ENCODE measurements around the gene PCCA. TPM values are rescaled to one million over a fixed set of nuclear protein-coding genes. Genes with fewer than 3 reads are reported as not detected.

Gene PCCA
- total and polyA plus RNA-seq, 4 donors = 17.7 to 37.4 (median 22.6) TPM

DNA sequence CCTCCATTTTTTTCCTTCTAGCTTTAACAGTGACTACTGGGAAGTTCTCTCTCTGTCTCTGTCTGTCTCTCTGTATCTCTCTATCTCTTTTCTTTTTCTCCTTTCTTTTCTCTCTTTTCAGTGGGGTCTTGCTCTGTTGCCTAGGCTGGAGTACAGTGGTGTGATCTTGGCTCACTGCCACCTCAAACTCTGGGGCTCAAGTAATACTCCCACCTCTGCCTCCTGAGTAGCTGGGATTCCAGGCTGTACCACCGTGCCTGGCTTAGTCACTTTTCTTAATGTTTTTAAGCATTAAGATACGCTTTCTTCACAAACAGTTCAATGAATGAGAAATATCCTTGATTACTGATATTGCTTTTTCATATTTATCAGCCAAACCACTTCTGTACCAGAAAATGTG lies 13.1 kb downstream of the PCCA start:
- Histone ChIP-seq H3K9me3 (ENCODE audit: control insufficient read depth, low read length) (no peaks in the 10 kb centered on the region), H3K27me3 (ENCODE audit: control insufficient read depth in 1 of 2, insufficient read depth in 2 of 2, low read length in 1 of 2) (no peaks in the 10 kb centered on the region), H3K36me3 (ENCODE audit: control insufficient read depth in 1 of 2, insufficient read depth in 2 of 2, low read length in 1 of 2) (no peaks in the 10 kb centered on the region), H3K4me1 (ENCODE audit: control insufficient read depth in 1 of 2, insufficient read depth in 2 of 2, low read length in 2 of 2) (peaks cover 3% of the 10 kb centered on the region in 2 donors), H3K4me3 (ENCODE audit: low read length in 2 of 2) (no peak overlapping the region), H3K27ac (ENCODE audit: low read depth in 1 of 2, low read length in 2 of 2) (no peak overlapping the region)
- intact Hi-C loops (cut with DNase I) = no loop called here
- no peak for DNase-seq
- no peak for ATAC-seq (ENCODE audit: low FRiP score)
- 82 to 85% methylated on average over 2 of the region's 2 CpGs for WGBS, 2 donors

DNA sequence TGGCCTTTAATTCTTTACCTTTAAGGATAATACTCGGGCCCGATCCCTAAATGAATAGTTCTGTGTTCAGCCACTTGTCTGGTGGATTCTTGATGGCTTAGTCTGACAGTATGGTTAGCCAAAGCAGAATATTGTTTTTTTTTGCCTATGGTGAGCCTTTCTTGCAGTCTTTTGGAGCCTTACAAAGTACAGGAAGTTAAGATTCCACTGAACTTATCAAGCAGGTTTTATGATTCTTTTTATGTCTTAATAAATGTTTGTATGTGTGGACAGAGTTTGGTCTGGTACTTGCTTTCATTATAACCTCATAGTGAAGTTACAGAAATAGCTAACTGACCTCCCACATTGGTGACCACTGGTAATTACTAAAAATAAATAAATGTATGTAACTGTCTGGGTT lies 17.1 kb downstream of the PCCA start:
- Histone ChIP-seq H3K27me3 (ENCODE audit: control insufficient read depth in 1 of 2, insufficient read depth in 2 of 2, low read length in 1 of 2) (no peaks in the 10 kb centered on the region), H3K9me3 (ENCODE audit: control insufficient read depth, low read length) (no peaks in the 10 kb centered on the region), H3K36me3 (ENCODE audit: control insufficient read depth in 1 of 2, insufficient read depth in 2 of 2, low read length in 1 of 2) (no peaks in the 10 kb centered on the region), H3K4me1 (ENCODE audit: control insufficient read depth in 1 of 2, insufficient read depth in 2 of 2, low read length in 2 of 2) (no peaks in the 10 kb centered on the region), H3K27ac (ENCODE audit: low read depth in 1 of 2, low read length in 2 of 2) (no peak overlapping the region), H3K4me3 (ENCODE audit: low read length in 2 of 2) (no peak overlapping the region)
- ATAC-seq (ENCODE audit: low FRiP score) (no peak), DNase-seq (no peak)
- intact Hi-C loops (cut with DNase I) = no loop called here
- WGBS, 2 donors = 87 to 91% methylated on average over 2 of the region's 2 CpGs

DNA sequence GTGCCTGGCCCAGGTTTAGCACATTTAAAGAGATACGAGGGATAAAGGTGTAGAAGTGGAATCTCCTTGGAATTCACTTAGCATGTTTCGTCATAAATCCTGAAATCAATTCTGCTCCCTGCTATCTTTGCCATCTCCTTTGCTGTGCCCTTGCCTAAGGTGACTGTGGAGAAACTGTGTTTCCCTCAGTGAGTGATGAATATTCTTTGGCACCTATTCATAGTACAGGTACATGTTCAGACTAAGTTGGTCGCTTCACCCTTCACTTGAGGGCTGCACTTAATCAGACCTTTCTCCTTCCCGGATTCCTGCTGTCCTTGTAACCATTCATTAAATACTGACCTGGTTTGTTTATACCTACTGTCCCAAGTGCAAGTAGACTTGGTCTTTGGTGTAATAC lies 17.8 kb downstream of the PCCA start:
- Histone ChIP-seq H3K36me3 (ENCODE audit: control insufficient read depth in 1 of 2, insufficient read depth in 2 of 2, low read length in 1 of 2) (no peaks in the 10 kb centered on the region), H3K4me3 (ENCODE audit: low read length in 2 of 2) (no peak overlapping the region), H3K9me3 (ENCODE audit: control insufficient read depth, low read length) (no peaks in the 10 kb centered on the region), H3K27ac (ENCODE audit: low read depth in 1 of 2, low read length in 2 of 2) (no peak overlapping the region), H3K27me3 (ENCODE audit: control insufficient read depth in 1 of 2, insufficient read depth in 2 of 2, low read length in 1 of 2) (no peaks in the 10 kb centered on the region), H3K4me1 (ENCODE audit: control insufficient read depth in 1 of 2, insufficient read depth in 2 of 2, low read length in 2 of 2) (no peaks in the 10 kb centered on the region)
- DNase-seq = no peak
- WGBS, 2 donors = 95 to 96% methylated on average over 4 of the region's 4 CpGs
- no peak for ATAC-seq (ENCODE audit: low FRiP score)
- intact Hi-C loops (cut with DNase I) = no loop called here

DNA sequence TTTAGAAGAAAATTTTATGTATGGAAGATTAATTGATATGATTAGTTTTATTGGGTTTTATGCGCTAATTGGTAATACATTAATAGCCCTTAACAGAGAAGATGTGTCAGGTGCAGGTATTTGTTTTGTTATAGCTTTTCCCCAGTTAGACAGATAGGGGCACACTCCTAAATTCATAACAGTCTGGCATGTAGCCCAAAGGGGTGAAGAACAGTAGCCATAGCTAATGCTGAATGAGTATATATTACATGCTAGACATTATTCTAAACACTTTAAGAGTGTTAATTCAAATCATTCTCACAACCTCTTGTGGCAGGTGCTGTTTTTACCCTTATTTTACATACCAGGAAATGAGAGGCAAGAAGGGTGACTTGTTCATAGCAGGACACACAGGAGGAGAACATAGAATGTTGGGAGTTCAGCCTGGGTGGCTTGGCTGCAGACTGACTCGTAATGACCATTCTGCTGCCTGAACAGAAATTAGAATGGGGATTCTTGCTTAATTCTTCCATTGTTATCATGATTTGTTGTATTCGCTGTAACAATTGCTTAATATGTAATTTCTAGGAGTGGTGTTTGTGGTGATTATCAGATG lies 20.1 kb downstream of the PCCA start:
- WGBS, 2 donors = 89 to 93% methylated on average over 3 of the region's 3 CpGs
- Histone ChIP-seq H3K27me3 (ENCODE audit: control insufficient read depth in 1 of 2, insufficient read depth in 2 of 2, low read length in 1 of 2) (no peaks in the 10 kb centered on the region), H3K36me3 (ENCODE audit: control insufficient read depth in 1 of 2, insufficient read depth in 2 of 2, low read length in 1 of 2) (peaks cover 0 to 1% of the 10 kb centered on the region in 2 donors), H3K4me1 (ENCODE audit: control insufficient read depth in 1 of 2, insufficient read depth in 2 of 2, low read length in 2 of 2) (no peaks in the 10 kb centered on the region), H3K9me3 (ENCODE audit: control insufficient read depth, low read length) (no peaks in the 10 kb centered on the region), H3K27ac (ENCODE audit: low read depth in 1 of 2, low read length in 2 of 2) (no peak overlapping the region), H3K4me3 (ENCODE audit: low read length in 2 of 2) (no peak overlapping the region)
- intact Hi-C loops (cut with DNase I) = no loop called here
- no peak for ATAC-seq (ENCODE audit: low FRiP score)
- no peak for DNase-seq

DNA sequence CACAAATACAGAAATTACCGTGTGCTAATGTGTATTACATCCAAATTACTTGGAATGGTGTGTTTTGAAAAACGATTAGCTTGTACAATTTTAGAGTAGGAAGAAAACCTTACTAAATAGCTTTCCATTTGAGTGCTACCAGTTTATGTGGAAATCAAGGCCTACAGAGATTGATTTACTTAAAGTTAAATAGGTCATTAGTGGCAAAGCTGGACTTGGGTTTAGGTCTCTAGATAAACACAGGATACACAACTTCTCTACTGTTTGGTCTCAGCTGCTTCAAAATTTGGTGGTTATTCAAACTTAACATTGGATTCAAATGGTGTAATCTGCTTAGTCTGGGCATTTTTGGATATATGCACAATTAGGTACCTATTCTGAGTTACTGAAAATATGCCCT lies 21.4 kb downstream of the PCCA start:
- Histone ChIP-seq H3K4me3 (ENCODE audit: low read length in 2 of 2) (no peak overlapping the region), H3K27me3 (ENCODE audit: control insufficient read depth in 1 of 2, insufficient read depth in 2 of 2, low read length in 1 of 2) (no peaks in the 10 kb centered on the region), H3K27ac (ENCODE audit: low read depth in 1 of 2, low read length in 2 of 2) (no peak overlapping the region), H3K4me1 (ENCODE audit: control insufficient read depth in 1 of 2, insufficient read depth in 2 of 2, low read length in 2 of 2) (no peaks in the 10 kb centered on the region), H3K36me3 (ENCODE audit: control insufficient read depth in 1 of 2, insufficient read depth in 2 of 2, low read length in 1 of 2) (peaks cover 0 to 1% of the 10 kb centered on the region in 2 donors), H3K9me3 (ENCODE audit: control insufficient read depth, low read length) (no peaks in the 10 kb centered on the region)
- DNase-seq = no peak
- intact Hi-C loops (cut with DNase I) = no loop called here
- ATAC-seq (ENCODE audit: low FRiP score) = no peak
- 91 to 97% methylated on average over 2 of the region's 2 CpGs for WGBS, 2 donors

GRCh38 chr13:100112186-100112838 lies 23.4 kb downstream of the PCCA start:
- no peak for ATAC-seq (ENCODE audit: low FRiP score)
- H3K4me1 ChIP-seq (ENCODE audit: control insufficient read depth in 1 of 2, insufficient read depth in 2 of 2, low read length in 2 of 2) = no peaks in the 10 kb centered on the region
- H3K4me3 ChIP-seq (ENCODE audit: low read length in 2 of 2) = no peak overlapping the region
- no peaks in the 10 kb centered on the region for H3K27me3 ChIP-seq (ENCODE audit: control insufficient read depth in 1 of 2, insufficient read depth in 2 of 2, low read length in 1 of 2)
- no peaks in the 10 kb centered on the region for H3K9me3 ChIP-seq (ENCODE audit: control insufficient read depth, low read length)
- 78 to 86% methylated on average over 7 of the region's 7 CpGs for WGBS, 2 donors
- H3K27ac ChIP-seq (ENCODE audit: low read depth in 1 of 2, low read length in 2 of 2) = no peak overlapping the region
- peaks cover 0 to 1% of the 10 kb centered on the region in 2 donors for H3K36me3 ChIP-seq (ENCODE audit: control insufficient read depth in 1 of 2, insufficient read depth in 2 of 2, low read length in 1 of 2)
- DNase-seq = no peak
- intact Hi-C loops (cut with DNase I) = no loop called here

DNA sequence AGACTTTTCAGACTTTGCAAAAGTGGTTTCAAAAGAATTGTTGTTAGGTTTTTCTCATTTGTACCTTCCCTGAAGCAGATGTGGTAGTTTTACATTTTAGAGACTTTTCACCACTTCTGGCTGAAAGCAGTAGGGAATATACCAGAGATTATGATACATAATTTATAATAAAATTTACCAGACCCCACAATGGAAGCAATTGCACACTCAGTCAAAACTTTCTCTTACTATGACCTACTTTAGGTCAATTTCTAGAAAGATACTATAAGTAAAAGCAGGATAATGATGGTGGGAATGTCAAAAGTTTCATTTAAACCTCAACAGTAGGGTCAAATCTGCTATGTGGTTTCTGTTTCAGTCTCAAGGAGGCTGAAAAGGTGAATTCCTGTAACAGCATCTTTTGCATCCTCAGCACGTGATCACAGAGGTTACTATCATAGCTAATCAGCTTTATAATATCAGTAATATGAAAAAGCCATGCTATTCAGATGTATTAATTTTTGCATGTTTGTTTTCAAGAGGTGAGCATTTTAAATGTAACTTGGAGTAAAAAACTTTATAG lies 26.9 kb downstream of the PCCA start:
- DNase-seq = no peak
- no peak overlapping the region for H3K27ac ChIP-seq (ENCODE audit: low read depth in 1 of 2, low read length in 2 of 2)
- no peak overlapping the region for H3K4me3 ChIP-seq (ENCODE audit: low read length in 2 of 2)
- 84 to 95% methylated on average over 1 of the region's 1 CpG for WGBS, 2 donors
- H3K27me3 ChIP-seq (ENCODE audit: control insufficient read depth in 1 of 2, insufficient read depth in 2 of 2, low read length in 1 of 2) = no peaks in the 10 kb centered on the region
- no peaks in the 10 kb centered on the region for H3K9me3 ChIP-seq (ENCODE audit: control insufficient read depth, low read length)
- intact Hi-C loops (cut with DNase I) = no loop called here
- ATAC-seq (ENCODE audit: low FRiP score) = no peak
- peaks cover 0 to 1% of the 10 kb centered on the region in 2 donors for H3K36me3 ChIP-seq (ENCODE audit: control insufficient read depth in 1 of 2, insufficient read depth in 2 of 2, low read length in 1 of 2)
- H3K4me1 ChIP-seq (ENCODE audit: control insufficient read depth in 1 of 2, insufficient read depth in 2 of 2, low read length in 2 of 2) = no peaks in the 10 kb centered on the region

GRCh38 chr13:100124265-100124664 lies 35.4 kb downstream of the PCCA start:
- ATAC-seq (ENCODE audit: low FRiP score) = no peak
- intact Hi-C loops (cut with DNase I) = no loop called here
- no peak for DNase-seq
- Histone ChIP-seq H3K9me3 (ENCODE audit: control insufficient read depth, low read length) (no peaks in the 10 kb centered on the region), H3K27me3 (ENCODE audit: control insufficient read depth in 1 of 2, insufficient read depth in 2 of 2, low read length in 1 of 2) (no peaks in the 10 kb centered on the region), H3K27ac (ENCODE audit: low read depth in 1 of 2, low read length in 2 of 2) (no peak overlapping the region), H3K36me3 (ENCODE audit: control insufficient read depth in 1 of 2, insufficient read depth in 2 of 2, low read length in 1 of 2) (no peaks in the 10 kb centered on the region), H3K4me3 (ENCODE audit: low read length in 2 of 2) (no peak overlapping the region), H3K4me1 (ENCODE audit: control insufficient read depth in 1 of 2, insufficient read depth in 2 of 2, low read length in 2 of 2) (no peaks in the 10 kb centered on the region)
- 83 to 85% methylated on average over 5 of the region's 5 CpGs for WGBS, 2 donors

GRCh38 chr13:100125946-100126345 lies 37.1 kb downstream of the PCCA start:
- no peak overlapping the region for H3K27ac ChIP-seq (ENCODE audit: low read depth in 1 of 2, low read length in 2 of 2)
- H3K4me1 ChIP-seq (ENCODE audit: control insufficient read depth in 1 of 2, insufficient read depth in 2 of 2, low read length in 2 of 2) = no peaks in the 10 kb centered on the region
- WGBS, 2 donors = 65 to 74% methylated on average over 4 of the region's 4 CpGs
- no peak for ATAC-seq (ENCODE audit: low FRiP score)
- no peaks in the 10 kb centered on the region for H3K36me3 ChIP-seq (ENCODE audit: control insufficient read depth in 1 of 2, insufficient read depth in 2 of 2, low read length in 1 of 2)
- H3K27me3 ChIP-seq (ENCODE audit: control insufficient read depth in 1 of 2, insufficient read depth in 2 of 2, low read length in 1 of 2) = no peaks in the 10 kb centered on the region
- DNase-seq = no peak
- no peaks in the 10 kb centered on the region for H3K9me3 ChIP-seq (ENCODE audit: control insufficient read depth, low read length)
- intact Hi-C loops (cut with DNase I) = no loop called here
- no peak overlapping the region for H3K4me3 ChIP-seq (ENCODE audit: low read length in 2 of 2)

All from aorta (tissue), 5 donors.